AG09309 (cell line): ENCODE data around the gene BRCC3.

ENCODE experiments used
- DNase-seq: peaks from one replicate; pipeline ENCODE4 v3.0.0-alpha.2; 2010; ENCODE audit warnings: low read depth
- H3K4me3 ChIP-seq: 2 replicates; pipeline ENCODE4 v1.5.1; 2011; ENCODE audit warnings: mild to moderate bottlenecking, low read depth, low read length, moderate library complexity; ENCODE audit not compliant: control insufficient read depth
- TF ChIP-seq, protein P1 (sequence below): IDR thresholded peaks from 2 replicates; pipeline ENCODE4 v1.5.1; 2011; ENCODE audit warnings: mild to moderate bottlenecking, low read depth, low read length, inconsistent platforms; ENCODE audit not compliant: insufficient read depth, control insufficient read depth; ENCODE audit errors: missing control alignments

Gene BRCC3

DNA sequence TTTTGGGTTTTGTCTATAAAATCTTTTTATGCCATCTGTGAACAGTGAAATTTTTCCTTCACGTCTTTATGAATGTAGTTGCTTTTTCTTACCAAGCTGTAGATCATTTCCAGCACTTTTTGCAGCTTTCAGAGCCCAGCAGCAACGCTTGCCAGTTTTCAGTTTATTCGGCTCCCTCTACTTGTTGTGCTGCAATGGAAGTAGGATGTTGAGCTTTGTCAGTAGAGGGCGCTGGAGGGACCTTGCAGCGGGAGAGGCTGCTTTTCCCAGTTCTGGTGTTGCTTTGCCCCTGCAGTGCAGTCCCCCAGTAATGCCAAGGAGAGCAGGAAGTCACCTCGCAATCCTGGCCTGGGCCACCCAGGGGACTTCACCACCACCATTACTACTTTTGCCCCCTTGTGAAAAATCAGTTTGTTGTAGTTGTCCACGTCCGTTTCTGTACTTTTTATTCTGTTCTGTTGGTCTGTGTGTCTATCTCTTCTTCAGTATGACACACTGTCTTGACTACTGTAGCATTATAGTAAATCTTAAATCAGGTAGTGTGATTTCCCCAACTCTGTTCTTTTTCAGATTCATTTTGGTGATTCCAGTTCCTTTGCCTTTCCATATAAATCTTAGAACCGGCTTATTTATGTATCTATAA, 22.2 kb upstream of the BRCC3 start:
- DNase-seq: no peak
- TF ChIP-seq, protein P1, sequence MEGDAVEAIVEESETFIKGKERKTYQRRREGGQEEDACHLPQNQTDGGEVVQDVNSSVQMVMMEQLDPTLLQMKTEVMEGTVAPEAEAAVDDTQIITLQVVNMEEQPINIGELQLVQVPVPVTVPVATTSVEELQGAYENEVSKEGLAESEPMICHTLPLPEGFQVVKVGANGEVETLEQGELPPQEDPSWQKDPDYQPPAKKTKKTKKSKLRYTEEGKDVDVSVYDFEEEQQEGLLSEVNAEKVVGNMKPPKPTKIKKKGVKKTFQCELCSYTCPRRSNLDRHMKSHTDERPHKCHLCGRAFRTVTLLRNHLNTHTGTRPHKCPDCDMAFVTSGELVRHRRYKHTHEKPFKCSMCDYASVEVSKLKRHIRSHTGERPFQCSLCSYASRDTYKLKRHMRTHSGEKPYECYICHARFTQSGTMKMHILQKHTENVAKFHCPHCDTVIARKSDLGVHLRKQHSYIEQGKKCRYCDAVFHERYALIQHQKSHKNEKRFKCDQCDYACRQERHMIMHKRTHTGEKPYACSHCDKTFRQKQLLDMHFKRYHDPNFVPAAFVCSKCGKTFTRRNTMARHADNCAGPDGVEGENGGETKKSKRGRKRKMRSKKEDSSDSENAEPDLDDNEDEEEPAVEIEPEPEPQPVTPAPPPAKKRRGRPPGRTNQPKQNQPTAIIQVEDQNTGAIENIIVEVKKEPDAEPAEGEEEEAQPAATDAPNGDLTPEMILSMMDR: peak; percentile 75
- H3K4me3 ChIP-seq: no peak overlapping the region

DNA sequence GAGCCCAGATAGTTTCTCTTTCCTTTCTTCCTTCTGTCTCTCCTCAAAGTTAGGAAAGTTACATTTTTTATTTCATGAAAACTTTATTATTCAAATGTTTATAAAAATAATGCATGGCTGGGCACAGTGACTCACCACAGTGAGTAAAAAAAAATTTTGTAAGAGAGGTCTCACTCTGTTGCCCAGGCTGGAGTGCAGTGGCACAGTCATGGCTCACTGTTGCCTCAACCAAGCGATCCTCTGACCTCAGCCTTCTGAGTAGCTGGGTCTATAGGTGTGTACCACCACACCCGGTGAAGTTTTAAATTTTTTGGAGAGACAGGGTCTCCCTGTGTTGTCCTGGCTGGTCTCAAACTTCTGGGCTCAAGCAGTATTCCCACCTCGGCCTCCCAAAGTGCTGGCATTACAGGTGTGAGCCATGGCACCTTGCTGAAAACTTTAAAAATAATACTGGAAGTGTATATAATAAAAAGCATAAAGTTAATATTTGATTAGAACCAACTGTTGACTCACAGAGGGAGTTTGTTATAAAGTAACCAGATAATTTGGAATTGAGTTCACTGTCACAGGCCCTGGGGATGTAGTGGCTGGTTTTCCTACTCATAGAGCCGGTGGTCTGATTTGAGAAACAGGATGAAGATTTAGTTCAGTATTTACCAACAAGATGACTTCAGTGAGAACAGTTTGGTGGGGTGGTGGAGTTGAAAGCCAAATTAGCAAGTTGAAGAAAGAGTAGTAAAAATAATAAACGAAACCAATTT, 18.4 kb upstream of the BRCC3 start:
- no peak for DNase-seq
- H3K4me3 ChIP-seq: no peak overlapping the region
- TF ChIP-seq, protein P1: no peak

DNA sequence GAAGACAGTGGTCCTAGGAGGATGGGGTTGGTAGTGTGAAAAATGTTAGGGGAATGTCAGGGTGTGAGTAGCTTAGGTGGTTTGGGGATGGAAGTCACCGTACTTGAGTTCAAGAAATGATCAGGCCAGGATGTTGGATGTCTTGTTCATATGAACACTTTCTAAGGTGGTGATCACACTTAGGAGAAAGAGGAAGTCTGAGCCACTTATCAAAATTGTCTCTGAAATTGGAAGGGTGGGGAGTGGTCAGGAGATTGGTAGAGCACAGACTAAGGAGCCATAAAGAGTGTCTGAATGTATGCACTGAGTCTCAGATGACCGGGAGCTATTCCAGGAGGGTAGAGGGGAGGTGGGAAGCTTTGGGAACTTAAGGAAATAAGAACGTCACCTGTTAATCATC, 17.7 kb upstream of the BRCC3 start:
- TF ChIP-seq, protein P1: no peak
- no peak overlapping the region for H3K4me3 ChIP-seq
- no peak for DNase-seq

DNA sequence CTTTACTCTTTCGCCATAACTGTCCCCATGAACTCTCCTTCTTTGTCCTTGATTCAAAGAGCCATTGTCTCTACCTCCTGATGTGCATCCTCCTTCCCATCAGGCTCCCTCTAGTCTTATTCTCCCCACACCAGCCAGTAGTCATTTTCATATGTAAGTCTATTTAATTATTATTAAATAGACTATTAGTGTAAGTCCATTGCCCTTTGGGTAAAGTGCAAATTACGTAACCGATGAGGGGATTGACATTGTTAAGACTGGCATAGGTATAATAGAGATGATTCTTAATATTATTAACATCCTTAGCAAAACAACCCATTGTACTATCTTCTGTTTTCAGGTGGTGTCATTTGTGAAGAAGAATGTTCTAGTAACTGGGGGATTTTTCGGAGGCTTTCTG, 17.1 kb upstream of the BRCC3 start:
- DNase-seq: no peak
- TF ChIP-seq, protein P1: no peak
- no peak overlapping the region for H3K4me3 ChIP-seq

DNA sequence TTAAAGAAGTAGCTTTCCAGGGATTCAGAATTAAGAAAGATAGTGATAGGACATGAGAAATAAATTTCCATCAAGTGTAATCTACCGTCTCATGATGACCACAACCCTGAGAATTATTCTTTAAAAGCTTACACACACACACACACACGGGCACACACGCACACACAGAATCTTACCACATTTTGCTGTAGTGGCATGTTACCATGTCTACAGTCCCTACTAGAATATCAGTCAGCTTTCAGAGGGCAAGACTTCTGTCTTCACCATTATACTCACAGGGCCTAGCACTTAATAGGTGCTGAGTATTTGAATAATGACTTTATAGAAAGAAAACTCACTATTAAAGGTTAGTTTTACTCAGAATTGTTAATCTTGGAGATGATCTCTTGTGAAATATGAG, 15.8 kb upstream of the BRCC3 start:
- no peak for DNase-seq
- no peak overlapping the region for H3K4me3 ChIP-seq
- TF ChIP-seq, protein P1: no peak

DNA sequence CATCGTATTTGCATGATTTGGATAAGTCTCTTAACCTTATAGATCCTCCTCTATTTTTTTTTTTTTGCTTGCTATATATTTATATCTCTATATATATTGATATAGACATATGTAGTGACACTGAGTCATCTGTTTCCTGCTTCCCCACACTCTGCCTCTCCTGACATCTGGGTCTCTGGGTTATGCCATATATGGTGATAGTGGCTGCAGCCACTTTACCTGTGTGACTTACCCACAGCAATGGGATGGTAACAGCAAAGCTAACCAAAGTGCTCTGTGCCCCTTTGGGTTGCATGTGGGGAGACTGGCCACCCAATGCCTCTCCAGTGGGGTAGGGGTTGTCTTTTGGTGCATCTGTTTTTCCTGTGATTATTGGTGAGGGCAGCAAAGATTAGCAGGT, 14.8 kb upstream of the BRCC3 start:
- DNase-seq: no peak
- TF ChIP-seq, protein P1: no peak
- no peak overlapping the region for H3K4me3 ChIP-seq
